HepG2 (cell line): ENCODE measurements around the gene GALR3. TPM values are rescaled to one million over a fixed set of nuclear protein-coding genes. Genes with fewer than 3 reads are reported as not detected.

Experiments
- BCL3 ChIP-seq: sonication (generic); formaldehyde crosslinking; IDR thresholded peaks from 2 replicates; pipeline ENCODE4 v1.5.1; 2020; ENCODE audit warnings: mild to moderate bottlenecking, missing genetic modification reagents, moderate library complexity
- BRCA1 ChIP-seq: sonication (generic); formaldehyde crosslinking; IDR thresholded peaks from 2 replicates; pipeline ENCODE4 v1.4.0; 2020; ENCODE audit warnings: missing genetic modification reagents
- KDM2A ChIP-seq: sonication (generic); formaldehyde crosslinking; IDR thresholded peaks from 2 replicates; pipeline ENCODE4 v1.4.0; 2020; ENCODE audit warnings: low read depth, missing genetic modification reagents, borderline replicate concordance
- MEIS1 ChIP-seq: sonication (generic); formaldehyde crosslinking; IDR thresholded peaks from 2 replicates; pipeline ENCODE4 v1.9.0; 2021; ENCODE audit warnings: mild to moderate bottlenecking, missing genetic modification reagents, moderate library complexity, borderline replicate concordance
- MYC ChIP-seq: sonication (generic); formaldehyde crosslinking; IDR thresholded peaks from 2 replicates; pipeline ENCODE4 v1.9.0; 2021; ENCODE audit warnings: missing genetic modification reagents, borderline replicate concordance
- NFATC3 ChIP-seq: sonication (generic); formaldehyde crosslinking; IDR thresholded peaks from 2 replicates; pipeline ENCODE4 v1.5.1; 2020; ENCODE audit warnings: mild to moderate bottlenecking, missing genetic modification reagents
- PRDM10 ChIP-seq: sonication (generic); formaldehyde crosslinking; IDR thresholded peaks from 2 replicates; pipeline ENCODE4 v1.4.0; 2020; ENCODE audit warnings: low read depth, missing genetic modification reagents
- RERE ChIP-seq: IDR thresholded peaks from 2 replicates; pipeline ENCODE4 v1.6.1; 2016; ENCODE audit warnings: low read depth, missing genetic modification reagents, missing compliant biosample characterization
- ZFP82 ChIP-seq: sonication (generic); formaldehyde crosslinking; IDR thresholded peaks from 2 replicates; pipeline ENCODE4 v1.5.1; 2020; ENCODE audit warnings: mild to moderate bottlenecking, missing genetic modification reagents, borderline replicate concordance
- ZNF326 ChIP-seq: sonication (generic); formaldehyde crosslinking; IDR thresholded peaks from 2 replicates; pipeline ENCODE4 v1.4.0; 2020; ENCODE audit warnings: missing genetic modification reagents, borderline replicate concordance
- ZNF776 ChIP-seq: sonication (generic); formaldehyde crosslinking; IDR thresholded peaks from 2 replicates; pipeline ENCODE4 v1.4.0; 2020; ENCODE audit warnings: mild to moderate bottlenecking, missing genetic modification reagents
- ZSCAN21 ChIP-seq: sonication (generic); formaldehyde crosslinking; IDR thresholded peaks from 2 replicates; pipeline ENCODE4 v1.8.0; 2022; ENCODE audit warnings: mild to moderate bottlenecking, missing genetic modification reagents, moderate library complexity, borderline replicate concordance
- ZXDC ChIP-seq: sonication (generic); formaldehyde crosslinking; IDR thresholded peaks from 2 replicates; pipeline ENCODE4 v1.5.0; 2020; ENCODE audit warnings: mild to moderate bottlenecking, missing genetic modification reagents
- polyA plus RNA-seq, 8 experiments: library from polyadenylated mRNA; depleted of rRNA in 3 of 8; stranded (reverse) in 7 of 8; unstranded in 1 of 8; fragments of >200 nt; fragmentation: Illumina TruSeq in 4 of 8; extraction: Trizol in 4 of 8; gene quantifications; 2 replicates each; pipeline versions ENCODE4 v1.2.1 to v1.2.3, GENCODE V29; 2011 to 2016; ENCODE audit warnings: low read depth in 4 of 8, missing spikeins in 1 of 8, mixed read lengths in 1 of 8; ENCODE audit not compliant: insufficient read depth in 1 of 8
- total RNA-seq, 5 experiments: library from RNA; depleted of rRNA; stranded (reverse); fragments of >200 nt; fragmentation: Illumina TruSeq; extraction: Trizol; gene quantifications; 2 replicates each; pipeline ENCODE4 v1.2.3, GENCODE V29; 2016; ENCODE audit warnings: low read depth in 1 of 5

The GALR3 gene
- total and polyA plus RNA-seq, 2 of the 13 experiments (the other 11 are each of a cell fraction or from before 2014, with no cell fraction given): 0.13 TPM; not detected in 1

GRCh38 chr22:37804881-37805809 is 18.0 kb upstream of the GALR3 start (continued):
- TF ChIP-seq BCL3 (CRISPR knock-in tag) (no peak; the same call in none of the 2 replicates), ZFP82 (CRISPR knock-in tag) (no peak), ZSCAN21 (CRISPR knock-in tag) (peak; percentile 75; the same call in 1 of the 2 replicates), ZXDC (CRISPR knock-in tag) (peak; percentile 38; the same call in 1 of the 2 replicates), MEIS1 (CRISPR knock-in tag) (no peak), BRCA1 (CRISPR knock-in tag) (peak; percentile 43; the same call in 1 of the 2 replicates), ZNF776 (CRISPR knock-in tag) (no peak; the same call in 1 of the 2 replicates), ZNF326 (no peak), NFATC3 (peak; percentile 90; the same call in 1 of the 2 replicates), PRDM10 (CRISPR knock-in tag) (peak; percentile 47), KDM2A (CRISPR knock-in tag) (peak; percentile 90), RERE (CRISPR knock-in tag) (no peak), MYC (peak; percentile 61; the same call in 1 of the 2 replicates)
